ENCODE measurements around the gene SNCA.

GRCh38 chr4:89765528-89765927, 71.4 kb downstream of the SNCA start:
- TF ChIP-seq CTCF (IDR thresholded peaks at IDR 0.05) (no peak), POLR2A (IDR thresholded peaks at IDR 0.05) (no peak)
